Stimulated activated CD4-positive, alpha-beta T cell treated with anti-CD3 and anti-CD28 coated beads, TNF-alpha, amount 100 ng/mL, for 4 hours (primary cell): ENCODE data around the gene WDR82.

Experiments used
- DNase-seq, 3 experiments: peaks; one replicate each; pipeline ENCODE4 v3.0.0-alpha.2; 2020; ENCODE audit warnings: low read depth in 3 of 3

Gene WDR82

DNA sequence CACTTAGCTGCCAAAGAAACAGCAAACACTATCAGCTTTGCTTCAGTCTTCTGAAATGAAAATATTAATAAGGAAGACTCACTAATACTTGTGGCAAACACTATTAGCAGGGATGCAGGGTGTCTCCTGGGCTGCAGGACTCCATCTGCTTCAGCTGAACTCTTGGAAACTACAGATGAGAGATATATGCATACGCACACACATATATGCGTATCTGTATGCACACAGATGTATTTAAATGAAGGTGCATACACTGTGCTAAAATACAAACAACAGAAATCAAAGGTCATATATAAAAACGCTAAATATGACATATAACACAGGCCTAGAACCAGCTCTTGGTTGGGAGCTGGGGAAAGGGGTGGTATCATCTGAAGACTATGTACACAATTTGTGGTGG lies 22.3 kb downstream of the WDR82 start:
- DNase-seq: no peak

DNA sequence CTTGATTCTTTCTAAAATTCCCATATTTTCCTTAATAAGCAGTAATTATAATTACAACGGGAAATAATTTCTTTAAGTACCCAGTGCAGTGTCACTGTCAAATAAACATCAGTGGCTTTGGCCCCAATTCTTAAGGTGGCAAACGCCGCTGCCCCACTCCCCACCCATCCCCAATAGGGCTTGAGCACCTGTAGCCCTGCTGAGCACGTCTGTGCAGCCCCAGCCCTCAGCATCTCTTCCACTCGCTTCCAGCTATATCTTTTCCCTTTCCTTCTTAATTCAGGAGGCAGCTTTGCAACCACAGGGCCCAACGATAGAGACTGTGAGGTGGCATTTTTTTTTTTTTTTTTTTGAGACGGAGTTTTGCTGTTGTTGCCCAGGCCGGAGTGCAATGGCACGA lies 23.8 kb downstream of the WDR82 start:
- no peak for DNase-seq

DNA sequence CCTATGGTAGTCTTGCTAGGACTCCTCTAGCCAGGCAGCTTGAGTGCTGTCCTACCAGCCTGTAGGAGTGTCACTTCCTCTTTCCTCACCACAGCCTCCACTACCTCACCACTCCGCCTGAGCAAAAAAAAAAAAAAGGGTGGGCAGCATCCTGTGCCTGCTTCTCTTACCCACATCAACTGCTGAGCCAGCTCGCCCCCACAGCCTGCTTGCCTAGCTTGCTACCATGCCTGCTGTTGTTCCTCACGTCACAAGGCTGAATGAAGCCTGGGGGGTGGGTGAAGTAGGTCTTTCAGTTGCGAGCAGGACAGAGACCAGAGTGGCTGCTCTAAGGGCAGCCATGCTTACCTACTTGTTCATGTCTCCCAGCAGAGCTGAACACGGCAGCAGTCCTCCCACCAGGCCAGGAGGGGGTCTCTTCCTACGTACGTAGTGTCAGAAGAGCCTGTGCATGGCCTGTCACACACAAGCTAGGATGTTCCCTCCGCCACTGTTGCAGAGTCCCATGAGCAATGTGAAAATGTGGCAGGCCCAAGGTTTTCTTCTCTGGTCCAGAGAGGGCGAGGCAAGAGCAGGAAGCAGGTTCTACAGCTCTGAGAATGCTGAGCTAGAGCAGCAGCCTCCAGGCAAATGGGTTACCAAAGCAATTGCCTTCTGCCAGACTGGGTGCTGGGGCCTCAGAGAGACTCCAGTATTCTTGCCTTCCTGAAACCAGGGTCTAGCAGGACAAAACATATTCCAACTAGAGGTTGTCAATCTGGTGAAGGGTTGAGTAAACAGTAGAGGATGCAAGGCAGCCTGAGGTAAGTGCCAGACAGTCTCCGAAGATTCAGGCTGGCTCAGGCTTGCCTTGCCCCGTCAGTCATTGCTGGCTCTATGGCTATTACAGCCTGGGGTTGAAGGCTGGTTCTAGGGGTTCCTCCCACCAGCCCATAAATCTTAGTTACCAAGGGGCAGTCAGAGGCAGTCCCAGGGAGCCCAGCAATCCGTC lies 24.8 kb downstream of the WDR82 start:
- peak in 2 of 3 experiments; percentile 70 to 79 for DNase-seq

DNA sequence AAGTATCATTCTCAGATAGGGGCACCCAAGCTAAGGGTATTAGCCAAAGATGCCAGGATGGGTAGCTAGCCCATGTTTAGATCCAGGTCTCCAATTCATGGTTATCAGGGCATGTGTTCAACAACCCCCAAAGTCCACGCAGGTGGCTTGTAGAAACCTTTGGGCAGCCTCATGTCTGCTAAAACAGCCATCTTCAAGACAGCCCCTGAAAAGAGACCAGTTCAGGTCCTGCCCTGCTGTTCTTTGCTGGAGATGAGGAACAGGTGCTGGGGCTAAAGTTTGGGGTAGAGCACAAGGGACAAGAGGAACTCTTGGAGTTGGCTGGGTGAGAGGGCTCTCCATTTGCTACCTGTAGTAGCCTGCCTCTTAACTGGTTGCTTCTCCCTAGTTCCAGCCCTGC lies 28.3 kb downstream of the WDR82 start:
- no peak for DNase-seq

DNA sequence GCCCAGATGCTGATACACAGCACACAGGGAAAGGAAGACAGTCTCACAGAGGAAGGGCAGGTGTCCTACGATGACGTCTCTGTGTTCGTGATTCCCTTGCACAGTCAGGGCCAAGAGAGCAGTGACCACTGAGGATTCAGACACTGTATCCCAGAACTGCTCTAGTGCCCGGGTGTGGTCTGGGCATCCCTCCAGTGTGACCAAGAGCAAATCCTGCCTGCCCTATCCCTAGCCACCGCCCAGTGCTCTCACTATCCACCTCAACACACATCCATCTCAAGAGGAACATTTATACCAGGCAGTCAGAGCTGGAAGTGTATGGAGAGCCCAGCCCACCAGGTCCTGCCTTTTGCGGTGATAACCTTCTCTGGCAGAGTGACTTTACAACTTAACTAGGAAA lies 28.8 kb downstream of the WDR82 start:
- no peak for DNase-seq

DNA sequence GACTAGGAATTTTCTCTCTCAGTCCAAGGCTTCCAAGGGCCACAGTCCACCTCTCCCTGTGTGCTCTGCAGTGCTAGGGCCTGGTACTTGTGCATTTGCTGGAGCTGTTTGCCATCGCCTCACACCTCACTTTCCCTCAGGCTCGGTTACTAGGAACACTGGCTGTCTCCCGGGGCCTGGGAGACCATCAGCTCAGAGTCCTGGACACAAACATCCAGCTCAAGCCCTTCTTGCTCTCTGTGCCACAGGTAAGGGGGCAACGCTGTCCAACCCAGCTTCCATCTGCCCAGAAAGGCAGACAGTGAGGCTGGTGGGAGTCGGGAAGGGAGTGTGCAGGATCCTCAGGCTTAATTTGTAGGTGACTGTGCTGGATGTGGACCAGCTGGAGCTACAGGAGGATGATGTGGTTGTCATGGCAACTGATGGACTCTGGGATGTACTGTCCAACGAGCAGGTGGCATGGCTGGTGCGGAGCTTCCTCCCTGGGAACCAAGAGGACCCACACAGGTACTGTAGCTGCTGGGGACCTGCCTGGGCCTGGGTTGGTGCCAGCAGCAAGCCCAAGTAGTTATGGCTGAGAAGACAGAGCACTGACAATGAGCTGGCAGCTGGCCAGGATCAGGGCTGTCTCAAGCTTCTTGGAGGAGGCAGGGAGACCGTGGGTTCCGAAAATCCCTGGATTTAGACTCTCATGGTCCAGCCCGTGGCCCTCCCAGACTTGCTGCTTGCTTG lies 29.5 kb downstream of the WDR82 start:
- DNase-seq: no peak

DNA sequence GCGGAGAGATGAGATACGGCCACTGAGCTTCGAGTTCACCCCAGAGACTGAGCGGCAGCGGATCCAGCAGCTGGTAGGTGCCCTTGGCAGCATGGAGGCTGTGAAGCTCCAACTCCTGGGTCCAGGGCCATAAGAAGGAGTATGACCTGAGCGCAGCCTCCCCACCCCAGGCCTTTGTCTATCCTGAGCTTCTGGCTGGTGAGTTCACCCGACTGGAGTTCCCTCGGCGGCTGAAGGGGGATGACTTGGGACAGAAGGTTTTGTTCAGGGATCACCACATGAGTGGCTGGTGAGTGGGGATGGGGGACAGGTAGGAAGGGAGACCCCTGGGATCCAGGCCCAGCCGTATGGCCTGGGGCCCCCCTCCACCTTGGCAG lies 30.3 kb downstream of the WDR82 start:
- DNase-seq: no peak

DNA sequence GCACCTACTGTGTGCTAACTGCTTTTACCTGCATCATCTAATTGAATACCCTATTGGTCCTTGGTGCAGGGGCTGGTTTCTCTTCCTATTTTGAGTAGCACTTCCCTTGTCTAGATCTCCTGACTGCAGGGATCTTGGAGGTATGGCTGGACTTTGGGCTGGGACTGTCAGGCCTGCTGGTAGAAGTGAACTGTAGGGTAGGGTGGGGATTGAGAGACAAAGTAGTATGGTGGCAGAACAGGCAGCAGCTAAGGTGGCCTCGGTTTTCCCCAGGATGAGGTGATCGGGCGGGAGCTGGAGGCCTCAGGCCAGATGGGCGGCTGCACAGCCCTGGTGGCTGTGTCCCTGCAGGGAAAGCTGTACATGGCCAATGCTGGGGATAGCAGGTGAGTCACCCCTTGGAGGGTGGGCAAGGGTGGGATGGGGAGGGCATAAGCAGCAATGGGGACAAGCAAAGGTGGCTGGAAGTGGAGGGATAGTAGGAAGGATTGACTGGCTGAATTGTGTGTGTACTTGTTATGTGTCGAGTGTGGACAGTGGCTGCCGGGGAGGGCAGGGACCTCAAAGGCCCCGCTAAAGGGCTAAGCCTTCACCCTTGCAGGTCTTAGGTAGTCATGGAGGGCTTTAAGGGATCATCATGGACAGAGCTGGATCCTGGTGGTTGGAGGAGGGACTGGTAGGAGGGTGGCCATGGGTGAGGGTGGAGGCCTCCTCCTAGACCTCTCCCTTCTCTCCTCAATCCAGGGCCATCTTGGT lies 30.9 kb downstream of the WDR82 start:
- DNase-seq: no peak

DNA sequence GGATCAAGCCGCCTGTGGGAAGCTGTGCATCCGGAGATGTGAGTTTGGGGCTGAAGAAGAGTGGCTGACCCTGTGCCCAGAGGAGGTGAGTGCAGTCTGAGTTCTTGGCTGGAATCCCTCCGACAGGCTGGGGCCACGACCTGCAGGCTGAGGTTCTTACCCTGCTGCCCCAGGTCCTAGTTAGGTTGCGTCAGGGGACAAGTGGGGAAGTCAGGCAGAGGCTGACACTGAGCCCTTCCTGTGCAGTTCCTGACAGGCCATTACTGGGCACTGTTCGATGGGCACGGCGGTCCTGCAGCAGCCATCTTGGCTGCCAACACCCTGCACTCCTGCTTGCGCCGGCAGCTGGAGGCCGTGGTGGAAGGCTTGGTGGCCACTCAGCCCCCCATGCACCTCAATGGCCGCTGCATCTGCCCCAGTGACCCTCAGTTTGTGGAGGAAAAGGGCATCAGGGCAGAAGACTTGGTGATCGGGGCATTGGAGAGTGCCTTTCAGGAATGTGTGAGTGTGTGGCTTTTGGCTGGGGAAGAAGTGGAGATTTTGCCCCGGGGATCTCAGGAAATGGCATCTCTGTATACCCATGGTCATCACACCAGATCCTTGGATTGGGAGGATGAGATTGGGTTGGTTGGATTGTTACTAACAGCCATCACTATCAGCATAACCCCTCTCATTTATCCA lies 31.6 kb downstream of the WDR82 start:
- DNase-seq: no peak

DNA sequence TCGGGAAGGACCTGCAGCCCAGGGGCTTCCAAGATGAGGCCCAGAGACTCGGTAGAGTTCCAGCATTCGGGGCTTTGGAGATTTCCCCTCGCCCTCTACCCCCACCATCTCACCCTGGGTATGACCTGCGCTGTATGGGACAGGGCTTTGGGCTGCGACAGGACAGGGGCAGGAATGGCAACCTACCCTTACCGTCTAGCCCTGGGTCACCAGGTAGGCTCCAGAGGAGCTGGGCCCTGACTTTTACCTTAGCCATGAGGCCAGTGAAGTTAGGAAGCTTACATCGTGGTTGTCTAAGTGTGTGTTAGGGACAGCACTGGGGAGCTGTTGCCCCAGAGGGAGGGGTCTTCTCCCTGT lies 32.2 kb downstream of the WDR82 start:
- DNase-seq: no peak

DNA sequence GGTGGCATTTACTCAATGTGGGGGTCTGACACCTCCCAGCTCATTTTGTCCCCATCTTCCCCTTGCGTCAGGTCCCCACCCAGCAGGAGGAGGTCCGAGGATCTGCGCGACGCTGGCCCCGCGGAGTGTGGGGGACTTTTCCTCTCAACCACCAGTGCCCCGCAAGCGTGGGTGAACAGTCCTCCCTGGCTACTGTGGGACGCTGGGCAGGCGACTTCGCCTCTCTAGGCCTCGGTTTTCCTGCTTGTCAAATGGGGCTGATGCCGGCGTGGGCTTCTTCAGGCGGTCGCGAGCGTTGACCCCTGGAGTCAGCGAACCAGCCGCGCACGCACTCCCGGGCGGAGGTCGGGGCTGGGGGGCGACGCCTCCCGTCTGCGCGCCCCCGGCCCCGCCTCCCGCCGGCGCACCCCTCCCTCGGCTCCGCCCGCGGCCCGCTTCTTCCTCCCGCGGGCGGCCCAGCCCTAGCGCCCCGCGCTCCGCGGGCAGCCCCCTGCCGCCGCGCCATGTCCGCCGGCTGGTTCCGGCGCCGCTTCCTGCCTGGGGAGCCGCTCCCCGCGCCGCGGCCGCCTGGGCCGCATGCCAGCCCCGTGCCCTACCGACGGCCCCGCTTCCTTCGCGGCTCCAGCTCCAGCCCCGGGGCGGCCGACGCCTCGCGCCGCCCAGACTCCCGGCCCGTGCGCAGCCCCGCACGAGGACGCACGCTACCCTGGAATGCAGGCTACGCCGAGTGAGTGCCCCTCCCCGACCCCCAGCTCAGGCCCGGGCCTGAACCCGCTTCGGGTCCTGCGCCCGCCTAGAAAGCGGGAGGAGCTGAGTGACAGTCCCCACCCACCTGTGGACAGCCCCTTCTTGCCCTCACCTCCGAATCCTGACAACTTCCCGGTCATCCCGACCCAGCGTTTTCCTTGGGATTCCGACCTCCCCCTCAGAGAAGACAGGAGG lies 32.9 kb downstream of the WDR82 start, which contains the start of gene PPM1M:
TSS of gene PPM1M (plus strand) at position 438 of the 942 bp plus-strand sequence. CDS start at position 504, 66 bp downstream.
- peak in 1 of 3 experiments; percentile 36 for DNase-seq

DNA sequence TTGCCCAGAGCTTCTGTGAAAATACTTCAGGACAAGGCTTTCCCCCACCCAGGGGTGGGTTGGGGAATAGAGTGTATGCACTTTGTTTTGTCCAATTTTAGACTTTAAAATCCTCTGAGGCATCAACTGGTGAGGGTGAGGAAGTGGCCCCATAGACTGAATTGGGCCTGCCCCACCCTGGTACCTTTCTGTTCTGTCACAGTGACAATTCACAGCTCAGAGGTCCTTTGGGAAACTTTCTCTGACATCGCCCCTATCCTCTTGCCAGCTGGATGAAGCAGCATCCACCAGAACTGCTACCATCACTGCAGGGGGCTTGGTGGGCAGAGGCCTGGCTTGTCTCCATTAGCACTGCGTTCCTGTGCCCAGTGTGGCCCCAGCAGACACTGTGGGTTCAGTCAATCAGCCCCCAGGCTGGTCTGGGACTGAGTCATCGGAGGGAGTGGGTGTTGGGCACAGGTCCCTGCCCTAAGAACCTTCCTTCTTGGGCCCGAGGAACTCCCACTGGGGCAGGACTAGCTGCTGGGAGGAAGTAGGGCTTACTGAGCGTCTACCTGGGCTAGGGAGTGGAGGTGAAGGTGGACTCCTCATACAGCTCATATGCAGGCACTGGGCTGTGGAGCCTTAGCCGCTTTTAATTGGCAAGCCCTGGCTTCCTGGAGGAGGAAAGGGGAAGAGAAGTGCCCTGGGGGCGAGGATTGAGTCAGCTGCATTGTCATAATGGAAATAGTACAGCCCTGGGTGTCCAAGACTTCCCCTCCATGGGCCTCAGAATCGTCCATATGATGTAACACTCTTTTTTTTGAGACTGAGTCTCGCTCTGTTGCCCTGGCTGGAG lies 34.4 kb downstream of the WDR82 start:
- no peak for DNase-seq

DNA sequence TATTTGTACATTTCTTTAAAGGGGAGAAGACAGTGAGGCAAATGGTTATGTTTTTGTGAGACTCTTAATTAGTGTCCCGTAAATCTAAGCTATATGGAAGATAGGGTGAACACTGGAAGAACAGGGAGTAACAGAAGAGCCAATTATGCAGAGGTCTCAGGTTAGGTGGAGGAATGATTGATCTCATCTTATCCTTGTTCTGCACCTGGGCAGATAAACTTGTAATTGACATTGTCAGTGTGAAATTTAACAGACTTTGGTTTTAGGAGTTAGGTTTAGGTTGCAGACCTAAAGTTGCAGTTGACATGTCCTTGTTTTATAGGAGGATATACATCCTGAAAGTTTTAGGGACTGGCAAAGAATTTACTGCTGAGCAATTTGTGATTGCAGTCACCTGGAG lies 36.4 kb downstream of the WDR82 start:
- DNase-seq: no peak

DNA sequence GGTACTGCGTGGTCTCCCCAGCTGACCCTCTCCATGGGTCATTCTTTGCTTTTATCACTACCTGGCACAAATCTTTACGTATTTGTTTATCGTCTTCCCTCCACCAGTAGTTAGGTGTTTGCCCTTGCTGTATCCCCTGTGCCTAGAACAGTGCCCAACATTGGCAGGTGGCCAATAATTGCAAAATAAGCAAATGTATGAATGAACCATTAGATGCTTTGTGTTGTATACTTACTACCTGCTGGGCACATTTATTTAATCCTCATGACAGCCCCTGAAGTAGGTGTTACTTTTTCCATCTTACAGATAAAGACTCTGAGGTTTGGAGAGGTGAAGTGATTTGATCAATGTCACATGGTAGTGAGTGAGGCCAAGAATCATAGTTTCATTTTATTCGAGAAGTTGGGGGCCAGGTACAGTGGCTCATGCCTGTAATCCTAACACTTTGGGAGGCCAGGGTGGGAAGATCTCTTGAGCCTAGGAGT lies 37.5 kb downstream of the WDR82 start:
- DNase-seq: no peak

DNA sequence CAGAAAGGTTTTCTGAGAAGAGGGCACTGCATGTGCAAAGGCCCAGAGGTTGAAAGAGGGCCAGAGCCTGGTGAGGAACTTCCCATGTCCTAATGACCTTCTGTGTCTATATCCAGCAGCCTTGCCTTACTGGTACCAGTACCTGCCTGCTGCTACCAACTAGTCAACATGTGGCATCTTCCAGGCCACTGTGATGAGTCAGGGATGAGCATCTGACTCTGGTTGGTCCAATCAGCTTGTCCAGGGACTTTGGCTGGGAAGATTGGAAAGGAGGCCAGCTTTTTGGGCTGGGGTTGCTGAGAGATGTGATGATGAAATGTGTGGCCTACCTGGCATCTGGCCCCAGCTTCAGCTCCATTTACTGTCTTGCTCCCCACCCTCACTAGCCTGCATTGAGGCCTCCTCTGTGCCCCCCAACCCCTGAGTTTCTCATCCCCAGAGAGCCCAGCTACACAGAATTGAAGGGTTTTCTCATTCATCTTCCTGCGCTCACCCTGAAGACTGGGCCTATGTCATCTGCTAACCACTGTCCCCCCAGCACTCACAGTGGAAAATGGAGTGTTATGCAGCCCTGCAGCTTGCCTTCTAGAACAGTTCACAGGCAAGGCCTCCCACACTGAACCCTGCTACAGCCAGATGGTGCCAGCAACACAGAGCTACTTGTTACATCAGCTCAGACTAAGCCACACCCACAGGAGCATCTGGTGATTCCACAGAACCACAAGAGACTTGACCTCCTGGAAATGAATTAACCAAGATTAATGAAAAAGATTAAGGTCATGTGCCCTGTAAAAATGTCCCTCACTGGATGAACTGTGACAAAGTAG lies 38.2 kb downstream of the WDR82 start:
- peak in 1 of 3 experiments; percentile 56 for DNase-seq

DNA sequence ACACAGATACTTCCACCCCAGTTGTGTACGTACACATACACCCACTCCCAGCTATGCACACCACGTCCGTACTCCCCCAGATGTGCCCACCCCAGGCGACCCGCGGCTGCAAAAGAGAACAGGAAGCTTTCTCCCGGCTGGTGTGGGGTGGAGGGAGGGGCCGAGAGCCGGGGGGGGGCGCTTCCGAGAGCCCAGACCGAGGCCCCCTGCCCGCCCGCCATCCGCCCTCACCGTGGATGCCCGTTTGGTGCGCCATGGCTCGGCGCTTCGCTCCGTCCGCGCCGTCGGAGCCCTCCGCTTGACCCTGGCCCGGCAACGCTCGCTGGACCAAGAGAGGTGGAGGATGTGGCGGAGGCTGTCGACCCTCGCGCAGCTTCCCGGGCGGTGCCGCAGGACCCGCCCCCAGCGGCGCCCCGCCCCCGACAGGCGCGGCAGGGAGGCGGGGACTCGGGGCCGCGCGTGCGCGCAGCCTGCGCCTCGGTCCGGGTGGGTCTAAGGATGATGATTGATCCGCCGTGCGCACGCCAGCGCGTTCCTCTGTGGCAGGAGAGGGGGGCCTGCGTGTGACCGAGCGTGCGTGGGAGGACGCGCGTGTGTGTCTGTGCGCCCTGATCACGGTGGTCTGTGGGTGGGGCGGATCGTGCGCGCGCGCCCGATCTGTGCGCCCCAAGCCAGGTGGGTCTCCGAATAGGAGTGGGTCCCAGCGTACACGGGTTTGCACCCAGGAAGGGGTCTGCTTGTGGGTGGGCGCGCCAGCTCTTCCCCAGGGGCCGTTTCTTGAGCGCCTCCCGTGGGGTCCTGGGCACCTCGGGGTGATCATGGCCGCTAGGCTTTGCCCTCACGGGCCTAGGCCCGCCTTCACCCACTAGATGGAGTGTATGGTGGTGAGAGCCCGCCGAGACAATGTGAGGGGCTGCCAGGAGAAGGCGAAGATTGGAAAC lies 39.4 kb downstream of the WDR82 start, which contains the start of gene TWF2:
TSS of gene TWF2 (minus strand) at position 398 of the 941 bp plus-strand sequence. CDS start at position 256, 142 bp downstream.
- peak; percentile 74 to 90 (median 88) for DNase-seq

DNA sequence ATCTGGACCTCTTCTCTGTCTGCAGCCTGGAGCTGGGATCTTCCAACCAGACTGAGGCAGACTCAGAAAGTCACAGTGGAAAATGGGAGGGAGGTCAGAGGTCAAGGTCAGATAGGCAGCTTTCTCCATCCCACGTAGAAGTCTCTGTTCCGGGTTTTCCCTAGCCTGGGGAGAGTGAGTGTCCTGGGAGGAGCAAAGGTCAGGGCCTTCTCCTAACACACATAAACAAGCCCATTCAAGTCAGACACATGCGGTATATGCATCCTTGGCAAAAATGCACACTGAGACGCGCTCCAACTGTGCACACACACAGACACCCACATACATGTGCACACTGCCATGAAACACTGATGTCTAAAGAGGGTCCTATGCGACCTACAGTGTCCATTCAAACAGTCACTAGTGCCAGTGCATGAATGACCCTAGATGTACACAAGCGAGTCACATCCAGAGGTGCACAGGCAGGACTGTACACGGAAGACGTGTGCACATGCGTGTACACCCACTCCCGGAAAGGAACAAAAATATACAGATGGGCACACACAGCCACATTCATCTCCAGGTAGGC lies 40.2 kb downstream of the WDR82 start:
- DNase-seq: no peak
